ENCODE measurements around the gene WNT8B. TPM values are rescaled to one million over a fixed set of nuclear protein-coding genes. Genes with fewer than 3 reads are reported as not detected.

WNT8B gene, protein sequence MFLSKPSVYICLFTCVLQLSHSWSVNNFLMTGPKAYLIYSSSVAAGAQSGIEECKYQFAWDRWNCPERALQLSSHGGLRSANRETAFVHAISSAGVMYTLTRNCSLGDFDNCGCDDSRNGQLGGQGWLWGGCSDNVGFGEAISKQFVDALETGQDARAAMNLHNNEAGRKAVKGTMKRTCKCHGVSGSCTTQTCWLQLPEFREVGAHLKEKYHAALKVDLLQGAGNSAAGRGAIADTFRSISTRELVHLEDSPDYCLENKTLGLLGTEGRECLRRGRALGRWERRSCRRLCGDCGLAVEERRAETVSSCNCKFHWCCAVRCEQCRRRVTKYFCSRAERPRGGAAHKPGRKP
- 2.2 TPM for polyA plus RNA-seq (2012; ENCODE audit: insufficient read depth, insufficient read length)

GRCh38 chr10:100462709-100463108 is at the start of gene WNT8B:
Gene WNT8B, plus strand, starts transcription at chr10:100463009. Its CDS starts 160 bp downstream, at chr10:100463169.
- H3K4me3 ChIP-seq (ENCODE audit: low read length), result no peak within 1 kb of the TSS
- DNase-seq (ENCODE audit: low read depth, low spot score), result no peak

- no peak overlapping the region for H3K4me3 ChIP-seq (ENCODE audit: low read length)
- no peak for DNase-seq (ENCODE audit: low read depth, low spot score)
Measured at GRCh38 chr10:100413173-100413572, 49.6 kb upstream of the WNT8B start.

DNA sequence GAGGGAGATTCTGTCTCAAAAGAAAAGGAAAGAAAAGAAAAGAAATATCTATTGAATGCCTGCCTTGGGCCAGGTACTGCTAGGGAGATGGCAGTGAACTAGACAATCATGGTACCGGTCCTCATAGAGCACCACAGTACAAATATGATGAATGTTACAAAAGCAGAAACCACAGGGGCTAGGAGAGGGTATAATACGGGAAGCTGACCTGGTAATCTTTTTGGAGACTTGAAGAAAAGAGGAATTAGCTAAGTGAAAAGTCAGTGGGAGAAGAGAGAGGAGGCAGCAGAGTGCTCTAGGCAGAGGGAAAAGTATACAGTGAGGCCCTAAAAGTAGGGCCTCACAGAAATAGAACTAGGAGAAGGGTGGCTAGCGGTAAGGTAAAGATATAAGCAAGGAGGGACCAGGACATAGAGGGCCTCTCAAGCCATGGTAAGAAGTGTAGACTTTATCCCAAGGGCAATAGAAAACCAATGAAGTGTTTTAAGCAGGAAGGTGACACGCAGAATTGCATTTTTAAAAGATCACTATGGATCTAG is 42.8 kb upstream of the WNT8B start:
- no peak for DNase-seq (ENCODE audit: low read depth, low spot score)
- no peak overlapping the region for H3K4me3 ChIP-seq (ENCODE audit: low read length)

DNA sequence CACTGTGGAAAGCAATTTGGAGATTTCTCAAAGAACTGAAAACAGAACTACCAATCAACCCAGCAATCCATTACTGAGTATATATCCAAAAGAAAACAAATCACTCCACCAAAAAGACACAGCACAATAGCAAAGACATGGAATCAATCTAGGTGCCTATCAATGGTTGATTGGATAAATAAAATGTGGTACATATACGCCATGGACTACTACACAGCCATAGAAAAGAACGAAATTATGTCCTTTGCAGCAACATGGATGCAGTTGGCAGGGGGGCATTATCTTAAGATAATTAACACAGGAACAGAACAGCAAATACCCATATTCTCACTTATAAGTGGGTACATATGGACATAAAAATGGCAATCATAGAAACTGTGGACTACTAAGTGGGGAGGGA is 35.4 kb upstream of the WNT8B start:
- DNase-seq (ENCODE audit: low read depth, low spot score), result no peak
- no peak overlapping the region for H3K4me3 ChIP-seq (ENCODE audit: low read length)

DNA sequence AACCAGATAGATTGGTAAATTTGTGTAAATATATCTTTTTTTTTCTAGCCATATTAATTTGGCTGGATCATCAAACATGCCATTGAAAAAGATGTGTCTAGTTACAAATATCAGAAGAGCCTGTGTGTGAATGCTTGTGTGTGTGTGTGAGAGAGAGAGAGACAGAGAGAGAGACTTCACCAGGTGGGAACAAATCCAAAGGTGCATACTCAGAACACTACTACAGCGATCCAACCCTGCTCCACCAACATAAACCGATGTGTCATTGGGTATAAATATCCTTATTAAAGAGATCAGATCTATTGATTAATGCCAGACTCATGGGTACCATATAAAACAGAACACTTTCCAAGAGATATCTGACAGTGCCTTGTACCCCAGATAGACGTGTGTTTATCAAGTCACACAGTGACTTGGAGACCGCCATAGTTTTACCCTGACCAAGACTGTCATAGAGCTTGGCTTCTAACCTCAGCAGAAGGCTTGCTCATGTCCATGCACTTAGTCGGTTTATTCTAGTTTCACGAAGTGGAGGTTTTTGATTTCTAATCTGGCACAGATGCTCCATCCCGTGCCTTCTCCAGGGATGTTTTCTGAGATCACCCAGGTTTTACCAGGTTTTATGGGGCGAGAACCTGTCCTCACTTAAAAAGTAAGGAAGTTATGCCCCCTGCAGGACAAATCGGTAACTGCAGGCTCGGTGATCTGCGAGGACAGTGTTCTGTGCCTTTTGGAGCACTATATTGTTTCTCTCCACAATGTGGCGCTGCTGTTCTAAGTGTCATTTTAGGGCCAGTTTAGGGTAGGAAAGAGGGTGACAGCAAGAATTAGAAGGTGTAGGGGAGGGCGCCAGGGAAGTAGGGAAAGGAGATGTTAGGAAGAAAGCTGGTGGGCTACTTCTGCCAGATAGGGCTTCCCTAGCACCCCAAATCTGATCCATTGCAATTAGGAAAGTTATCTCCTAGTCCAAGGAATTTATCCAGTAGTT is 29.3 kb upstream of the WNT8B start:
- no peak overlapping the region for H3K4me3 ChIP-seq (ENCODE audit: low read length)
- DNase-seq (ENCODE audit: low read depth, low spot score), result peak; percentile 94

DNA sequence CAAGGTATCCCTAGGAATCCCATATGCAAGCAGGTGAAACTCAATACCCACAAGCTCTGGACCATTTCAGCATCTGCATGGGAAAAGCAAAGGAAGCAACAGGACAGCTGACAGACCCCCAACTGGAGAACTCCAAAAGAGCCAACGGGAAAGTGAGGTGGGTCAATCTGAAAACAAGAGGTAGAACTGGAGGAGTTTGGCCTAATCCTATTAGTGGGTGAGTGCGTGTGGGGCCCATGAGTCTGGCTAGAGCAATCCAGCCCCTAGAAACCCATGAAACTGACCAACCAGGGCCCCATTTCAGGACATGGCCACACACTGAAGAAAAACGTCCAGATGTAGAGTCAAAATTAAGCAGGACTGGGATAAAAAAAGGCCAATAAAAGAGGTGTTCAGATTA is 26.6 kb upstream of the WNT8B start:
- H3K4me3 ChIP-seq (ENCODE audit: low read length), result no peak overlapping the region
- no peak for DNase-seq (ENCODE audit: low read depth, low spot score)

DNA sequence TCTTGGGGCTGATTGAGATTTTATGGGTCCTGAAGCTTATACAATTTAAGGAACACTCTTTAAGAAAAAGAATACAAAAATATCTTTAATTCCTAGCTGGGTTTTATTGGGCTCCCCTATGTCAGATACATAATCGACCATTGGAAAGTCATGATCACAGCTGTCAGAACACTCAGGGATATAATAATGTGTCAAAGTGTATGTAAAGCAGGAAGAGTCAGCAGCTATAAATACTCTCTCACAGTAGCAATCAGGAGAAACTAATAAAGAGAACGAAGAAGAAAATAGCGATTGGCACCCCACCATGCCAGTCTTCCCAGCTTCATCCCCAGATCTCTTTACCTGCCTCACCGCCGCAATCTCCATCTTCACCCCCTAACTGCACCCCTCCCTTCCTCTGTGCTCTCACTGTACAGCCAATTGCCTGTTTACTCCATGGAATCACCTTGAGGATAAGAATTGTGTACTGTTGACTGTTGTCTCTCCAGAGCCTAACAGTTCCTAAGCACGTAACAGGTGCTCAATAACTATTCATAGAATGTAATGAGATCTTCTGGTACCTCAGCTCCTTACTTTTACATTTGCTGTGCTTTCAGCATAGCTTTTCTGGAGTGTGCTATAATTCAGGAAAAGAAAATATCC is 24.0 kb upstream of the WNT8B start:
- DNase-seq (ENCODE audit: low read depth, low spot score), result no peak
- no peak overlapping the region for H3K4me3 ChIP-seq (ENCODE audit: low read length)

DNA sequence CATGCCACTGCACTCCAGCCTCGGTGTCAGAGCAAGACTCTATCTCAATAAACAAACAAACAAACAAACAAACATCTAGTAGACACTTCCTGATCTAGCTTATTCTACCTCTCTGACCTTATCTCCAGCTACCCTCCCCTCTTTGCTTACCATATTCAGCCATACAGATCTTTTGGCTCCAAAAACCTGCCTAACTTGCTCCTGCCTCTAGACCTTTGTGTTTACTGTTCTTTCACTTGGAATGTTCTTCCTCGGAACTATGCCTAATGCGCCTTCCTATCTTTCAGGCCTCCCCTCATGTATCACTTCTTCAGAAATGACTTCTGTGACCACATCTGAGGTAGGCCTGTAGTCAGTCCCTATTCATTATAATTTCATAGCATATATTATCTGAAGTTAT is 20.3 kb upstream of the WNT8B start:
- H3K4me3 ChIP-seq (ENCODE audit: low read length), result no peak overlapping the region
- DNase-seq (ENCODE audit: low read depth, low spot score), result no peak

DNA sequence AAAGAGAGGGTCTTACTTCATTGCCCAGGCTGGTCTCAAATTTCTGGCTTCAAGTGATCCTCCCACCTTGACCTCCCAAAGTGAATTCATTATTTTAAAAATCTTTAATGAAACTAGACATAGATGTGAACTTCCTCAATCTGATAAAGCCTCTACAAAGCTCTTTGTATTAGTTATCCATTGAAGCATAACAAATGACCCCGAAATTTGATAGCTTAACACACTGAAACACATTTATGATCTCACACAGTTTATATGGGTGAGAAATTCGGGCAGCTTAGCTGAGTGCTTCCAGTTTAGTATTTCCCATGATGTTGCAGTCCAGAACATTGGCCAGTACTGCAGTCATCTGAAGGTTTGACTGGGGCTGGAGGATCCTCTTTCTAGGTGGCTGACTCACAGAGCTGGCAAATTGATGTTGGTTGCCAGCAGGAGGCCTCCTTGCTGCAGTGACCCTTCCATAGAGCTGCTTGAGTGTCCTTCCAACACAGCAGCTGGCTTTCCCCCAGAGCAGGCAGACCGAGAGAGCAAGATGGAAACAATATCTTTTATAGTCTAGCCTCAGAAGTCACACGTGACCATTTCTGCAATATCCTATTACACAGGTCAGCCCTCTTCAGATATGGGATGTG is 16.6 kb upstream of the WNT8B start:
- no peak for DNase-seq (ENCODE audit: low read depth, low spot score)

DNA sequence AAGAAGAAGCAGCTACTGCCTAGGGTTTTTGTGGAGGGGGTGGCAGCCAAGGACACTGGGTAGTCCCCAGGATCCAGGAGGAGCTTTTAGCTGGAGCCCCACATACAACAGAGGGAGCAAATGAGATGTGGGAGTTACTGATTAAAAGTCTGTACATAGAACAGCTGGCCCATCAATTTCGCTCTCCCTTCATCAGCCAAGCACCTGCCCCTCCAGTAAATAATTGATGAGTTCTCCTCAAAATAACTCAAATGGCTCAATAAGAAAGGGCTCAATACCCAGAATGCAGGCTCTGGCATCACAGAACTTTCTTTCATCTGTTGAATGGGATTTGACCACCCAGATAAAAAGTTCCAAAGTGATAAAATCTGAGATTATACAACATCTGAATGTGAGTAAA is 15.1 kb upstream of the WNT8B start:
- no peak for DNase-seq (ENCODE audit: low read depth, low spot score)
- no peak overlapping the region for H3K4me3 ChIP-seq (ENCODE audit: low read length)

More for the DNA sequence above, 16.6 kb upstream of the WNT8B start:
- no peak overlapping the region for H3K4me3 ChIP-seq (ENCODE audit: low read length)

DNA sequence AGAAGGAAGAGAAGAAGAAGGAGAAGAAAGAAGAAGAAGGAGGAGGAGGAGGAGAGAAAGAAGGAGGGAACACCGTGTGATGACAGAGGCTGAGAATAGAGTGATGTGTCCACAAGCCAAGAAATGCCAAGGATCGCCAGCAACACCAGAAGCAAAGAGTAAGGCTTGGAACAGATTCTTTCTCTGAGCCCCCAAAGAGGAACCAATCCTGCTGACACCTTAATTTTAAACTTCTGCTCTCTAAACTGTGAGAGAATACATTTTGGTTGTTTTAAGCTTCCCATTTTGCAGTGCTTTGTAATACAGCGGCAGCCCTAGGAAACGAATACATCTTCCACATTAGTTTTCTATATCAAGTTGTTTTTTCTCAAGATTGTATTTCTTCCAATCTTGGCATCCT is 13.9 kb upstream of the WNT8B start:
- H3K4me3 ChIP-seq (ENCODE audit: low read length), result no peak overlapping the region
- DNase-seq (ENCODE audit: low read depth, low spot score), result no peak

GRCh38 chr10:100468322-100468721 is 5.5 kb downstream of the WNT8B start:
- H3K4me3 ChIP-seq (ENCODE audit: low read length), result no peak overlapping the region
- DNase-seq (ENCODE audit: low read depth, low spot score), result no peak

- no peak overlapping the region for H3K4me3 ChIP-seq (ENCODE audit: low read length)
- DNase-seq (ENCODE audit: low read depth, low spot score), result no peak
Measured at GRCh38 chr10:100468978-100469377, 6.2 kb downstream of the WNT8B start.

DNA sequence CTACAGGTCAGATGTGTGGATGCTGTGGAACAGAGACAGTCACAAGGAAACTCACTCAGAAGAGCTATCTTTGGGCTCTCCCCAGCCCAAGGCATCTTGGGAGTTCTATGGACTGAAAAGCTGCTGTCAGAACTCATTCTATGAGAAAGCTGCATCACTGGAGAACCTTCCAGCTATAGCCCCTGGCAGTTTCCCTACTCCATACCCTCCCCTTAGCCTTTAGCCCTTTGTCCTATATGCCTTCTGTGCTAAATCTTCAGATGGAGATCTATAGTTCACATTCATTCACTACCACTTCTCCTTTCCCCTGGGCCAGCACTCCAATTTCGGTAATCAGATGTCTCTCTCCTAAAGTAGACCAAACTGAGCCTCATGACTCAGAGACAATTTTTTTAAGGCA is 6.9 kb downstream of the WNT8B start:
- no peak for DNase-seq (ENCODE audit: low read depth, low spot score)
- no peak overlapping the region for H3K4me3 ChIP-seq (ENCODE audit: low read length)

DNA sequence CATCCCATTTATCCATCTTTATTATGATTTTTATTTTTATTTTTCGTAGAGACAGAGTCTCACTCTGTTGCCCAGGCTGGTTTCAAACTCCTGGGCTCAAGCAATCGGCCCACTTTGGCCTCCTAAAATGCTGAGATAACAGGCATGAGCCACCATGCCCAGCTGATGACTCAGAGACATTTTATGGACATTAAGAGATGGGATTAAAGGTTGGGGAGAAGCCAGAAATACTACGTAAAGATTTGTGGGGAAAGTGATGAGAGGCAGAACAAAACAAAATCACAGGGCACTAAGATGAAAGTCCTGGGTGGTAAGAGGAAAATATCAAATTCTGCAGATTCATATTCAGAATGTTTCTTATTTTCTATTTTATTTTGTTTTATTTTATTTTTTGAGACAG is 7.6 kb downstream of the WNT8B start:
- no peak for DNase-seq (ENCODE audit: low read depth, low spot score)
- H3K4me3 ChIP-seq (ENCODE audit: low read length), result no peak overlapping the region

GRCh38 chr10:100477970-100478369 is 15.2 kb downstream of the WNT8B start:
- no peak for DNase-seq (ENCODE audit: low read depth, low spot score)
- H3K4me3 ChIP-seq (ENCODE audit: low read length), result no peak overlapping the region

DNA sequence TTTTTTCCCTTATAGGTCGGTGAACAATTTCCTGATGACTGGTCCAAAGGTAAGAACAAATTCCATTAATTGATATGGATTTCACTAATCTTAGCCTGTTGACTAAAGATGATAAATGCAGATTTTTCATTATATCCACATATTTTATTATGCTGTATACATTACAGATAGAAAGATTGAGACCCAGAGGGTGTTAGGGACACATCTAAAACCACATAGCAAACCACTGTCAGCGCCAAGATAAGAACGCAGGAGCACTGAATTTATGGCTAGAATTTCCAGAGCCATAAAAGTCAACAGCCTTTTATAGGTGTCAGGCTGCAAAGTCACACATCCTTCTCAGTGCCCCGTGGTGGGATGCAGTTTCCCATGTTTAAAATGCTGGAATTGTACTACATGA is 16.2 kb downstream of the WNT8B start:
- no peak overlapping the region for H3K4me3 ChIP-seq (ENCODE audit: low read length)
- no peak for DNase-seq (ENCODE audit: low read depth, low spot score)

DNA sequence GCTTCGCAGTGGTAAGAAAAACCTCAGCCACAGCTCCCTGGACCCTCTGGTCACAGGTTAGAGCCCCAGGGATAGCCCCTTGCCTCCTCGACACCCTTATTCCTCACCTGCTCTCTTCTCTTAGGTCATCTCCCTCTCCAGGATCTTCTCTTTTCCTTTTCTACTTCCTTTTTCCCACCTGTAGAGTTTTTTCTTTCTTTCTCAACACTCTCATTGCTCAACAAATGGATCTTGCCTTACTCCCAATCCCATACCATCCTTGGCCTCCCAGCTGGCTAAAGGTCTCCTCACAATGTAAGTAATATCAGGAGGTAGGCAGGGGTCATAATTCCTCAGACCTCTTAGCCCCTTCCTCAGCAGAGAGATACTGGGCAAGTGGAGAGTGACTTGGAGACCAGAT is 17.2 kb downstream of the WNT8B start:
- no peak for DNase-seq (ENCODE audit: low read depth, low spot score)
- H3K4me3 ChIP-seq (ENCODE audit: low read length), result no peak overlapping the region

- peak; percentile 92 for DNase-seq (ENCODE audit: low read depth, low spot score)
- H3K4me3 ChIP-seq (ENCODE audit: low read length), result peak overlapping the region; percentile 56
Measured at GRCh38 chr10:100481462-100482081, 18.8 kb downstream of the WNT8B start.

All from Jurkat, Clone E6-1 (cell line).